CD4-positive, alpha-beta T cell treated with Interleukin-1 beta for 1 hour (primary cell): ENCODE data around the gene ABCC4.
"Not testable (repeated sequence)": the region's sequence is repeated elsewhere in the genome, so short reads cannot be mapped to it uniquely, and the experiment has no call there.

Source experiments
- DNase-seq, 2 donors: peaks; one replicate each; pipeline ENCODE4 v3.0.0-alpha.2; 2020 to 2022

ABCC4 gene

GRCh38 chr13:95296326-95296925, 4.8 kb downstream of the ABCC4 start:
- peak in 1 of 2 donors; percentile 17 for DNase-seq

- DNase-seq: no peak
These were observed 6.2 kb downstream of the ABCC4 start for GRCh38 chr13:95295026-95295425.

- DNase-seq: no peak
These were observed 8.6 kb downstream of the ABCC4 start for GRCh38 chr13:95292622-95293021.

GRCh38 chr13:95289901-95290300, 11.3 kb downstream of the ABCC4 start:
- not testable (repeated sequence) for DNase-seq

- DNase-seq: no peak
These were observed 12.2 kb downstream of the ABCC4 start for GRCh38 chr13:95289020-95289444.

- no peak for DNase-seq
These were observed 16.8 kb downstream of the ABCC4 start for GRCh38 chr13:95284436-95284835.

- DNase-seq: no peak
These were observed 22.2 kb downstream of the ABCC4 start for GRCh38 chr13:95279016-95279415.

GRCh38 chr13:95276037-95276505, 25.2 kb downstream of the ABCC4 start:
- no peak for DNase-seq

- no peak for DNase-seq
These were observed 25.8 kb downstream of the ABCC4 start for GRCh38 chr13:95275322-95276036.

- not testable (repeated sequence) for DNase-seq
These were observed 27.6 kb downstream of the ABCC4 start for GRCh38 chr13:95273592-95274132.

- not testable (repeated sequence) for DNase-seq
These were observed 29.2 kb downstream of the ABCC4 start for GRCh38 chr13:95272076-95272475.

- DNase-seq: no peak
These were observed 31.5 kb downstream of the ABCC4 start for GRCh38 chr13:95269756-95270155.

- DNase-seq: not testable (repeated sequence)
These were observed 32.7 kb downstream of the ABCC4 start for GRCh38 chr13:95268343-95269065.

- no peak for DNase-seq
These were observed 33.4 kb downstream of the ABCC4 start for GRCh38 chr13:95267662-95268342.

- DNase-seq: no peak
These were observed 37.0 kb downstream of the ABCC4 start for GRCh38 chr13:95264225-95264624.

- DNase-seq: no peak
These were observed 38.3 kb downstream of the ABCC4 start for GRCh38 chr13:95262837-95263384.

GRCh38 chr13:95261956-95262355, 39.3 kb downstream of the ABCC4 start:
- DNase-seq: no peak

GRCh38 chr13:95260031-95260525, 41.2 kb downstream of the ABCC4 start:
- DNase-seq: no peak

GRCh38 chr13:95258619-95259194, 42.5 kb downstream of the ABCC4 start:
- no peak for DNase-seq

- no peak for DNase-seq
These were observed 43.2 kb downstream of the ABCC4 start for GRCh38 chr13:95258098-95258497.

GRCh38 chr13:95256091-95256490, 45.2 kb downstream of the ABCC4 start:
- DNase-seq: no peak
